ENCODE measurements around the gene PTPRD. TPM values are rescaled to one million over a fixed set of nuclear protein-coding genes. Genes with fewer than 3 reads are reported as not detected.

PTPRD gene
- total and polyA plus RNA-seq, 2 experiments from 2014 or later: 11.5 to 58.0 TPM

GRCh38 chr9:9791611-9792010 lies 821.2 kb downstream of the PTPRD start:
- no peaks in the 10 kb centered on the region for H3K36me3 Mint-ChIP-seq (ENCODE audit: low read depth)
- Histone ChIP-seq H2AFZ (no peak overlapping the region), H3K36me3 (ENCODE audit: insufficient read depth) (no peaks in the 10 kb centered on the region), H3K4me3 (no peak overlapping the region), H3K27ac (ENCODE audit: low read depth) (no peak overlapping the region), H3K4me1 (ENCODE audit: insufficient read depth) (no peaks in the 10 kb centered on the region), H3F3A (replicated peaks; ENCODE audit: low read depth) (no peaks in the 10 kb centered on the region), H3K4me2 (no peak overlapping the region), H3K79me2 (replicated peaks; ENCODE audit: insufficient read depth) (no peaks in the 10 kb centered on the region), H4K20me1 (replicated peaks; ENCODE audit: insufficient read depth) (no peaks in the 10 kb centered on the region), H3K27me3 (ENCODE audit: insufficient read depth) (no peaks in the 10 kb centered on the region), H3K9me2 (ENCODE audit: insufficient read depth) (no peaks in the 10 kb centered on the region)
- DNase-seq (ENCODE audit: low spot score) (peak; percentile 23), ATAC-seq (no peak)
- H3K9me3 Mint-ChIP-seq: no peaks in the 10 kb centered on the region; the same call in 2 of the 3 replicates
- no peaks in the 10 kb centered on the region for H3K4me1 Mint-ChIP-seq
- H3K4me3 Mint-ChIP-seq: no peak overlapping the region
- H3K27me3 Mint-ChIP-seq (ENCODE audit: insufficient read depth, low read depth, poor library complexity): no peaks in the 10 kb centered on the region
- TF ChIP-seq, protein P1, sequence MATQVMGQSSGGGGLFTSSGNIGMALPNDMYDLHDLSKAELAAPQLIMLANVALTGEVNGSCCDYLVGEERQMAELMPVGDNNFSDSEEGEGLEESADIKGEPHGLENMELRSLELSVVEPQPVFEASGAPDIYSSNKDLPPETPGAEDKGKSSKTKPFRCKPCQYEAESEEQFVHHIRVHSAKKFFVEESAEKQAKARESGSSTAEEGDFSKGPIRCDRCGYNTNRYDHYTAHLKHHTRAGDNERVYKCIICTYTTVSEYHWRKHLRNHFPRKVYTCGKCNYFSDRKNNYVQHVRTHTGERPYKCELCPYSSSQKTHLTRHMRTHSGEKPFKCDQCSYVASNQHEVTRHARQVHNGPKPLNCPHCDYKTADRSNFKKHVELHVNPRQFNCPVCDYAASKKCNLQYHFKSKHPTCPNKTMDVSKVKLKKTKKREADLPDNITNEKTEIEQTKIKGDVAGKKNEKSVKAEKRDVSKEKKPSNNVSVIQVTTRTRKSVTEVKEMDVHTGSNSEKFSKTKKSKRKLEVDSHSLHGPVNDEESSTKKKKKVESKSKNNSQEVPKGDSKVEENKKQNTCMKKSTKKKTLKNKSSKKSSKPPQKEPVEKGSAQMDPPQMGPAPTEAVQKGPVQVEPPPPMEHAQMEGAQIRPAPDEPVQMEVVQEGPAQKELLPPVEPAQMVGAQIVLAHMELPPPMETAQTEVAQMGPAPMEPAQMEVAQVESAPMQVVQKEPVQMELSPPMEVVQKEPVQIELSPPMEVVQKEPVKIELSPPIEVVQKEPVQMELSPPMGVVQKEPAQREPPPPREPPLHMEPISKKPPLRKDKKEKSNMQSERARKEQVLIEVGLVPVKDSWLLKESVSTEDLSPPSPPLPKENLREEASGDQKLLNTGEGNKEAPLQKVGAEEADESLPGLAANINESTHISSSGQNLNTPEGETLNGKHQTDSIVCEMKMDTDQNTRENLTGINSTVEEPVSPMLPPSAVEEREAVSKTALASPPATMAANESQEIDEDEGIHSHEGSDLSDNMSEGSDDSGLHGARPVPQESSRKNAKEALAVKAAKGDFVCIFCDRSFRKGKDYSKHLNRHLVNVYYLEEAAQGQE (IDR thresholded peaks at IDR 0.05; ENCODE audit: unreplicated experiment): no peak
- peak in 1 of 2 experiments; percentile 51; a peak in 2 of 4 replicates for TF ChIP-seq CTCF (conservative IDR thresholded peaks at IDR 0.05; ENCODE audit: low read depth in 2 of 2)
- H3K27ac Mint-ChIP-seq: no peak overlapping the region

DNA sequence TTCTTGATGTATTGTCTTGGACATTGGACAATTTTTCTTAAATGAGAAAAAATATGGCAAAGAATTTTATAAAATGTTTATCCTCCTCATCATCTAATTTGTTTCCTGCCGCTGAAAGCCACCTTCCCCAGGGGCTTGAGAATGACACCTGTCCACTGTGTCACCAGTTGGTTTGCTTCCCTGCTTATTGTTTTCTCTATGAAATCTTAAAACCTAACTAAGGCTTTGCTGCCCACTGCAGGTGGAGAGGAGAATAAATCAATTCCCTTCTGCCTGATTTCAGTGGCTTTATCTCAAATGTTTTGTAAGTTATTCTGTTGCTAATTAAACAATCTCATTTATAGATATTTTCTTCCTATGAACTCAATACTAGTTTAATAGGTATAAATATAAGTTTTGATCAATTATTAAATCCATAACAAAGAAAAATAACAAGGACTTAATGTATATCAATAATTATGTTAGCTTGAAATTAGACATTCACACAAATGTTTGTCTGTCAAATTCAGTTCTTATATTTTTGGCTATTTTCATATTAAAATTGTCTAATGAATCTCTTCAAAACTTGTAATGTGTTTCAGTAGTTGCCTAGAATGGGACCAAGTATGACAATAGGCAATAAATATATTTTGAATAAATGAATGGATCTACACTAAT lies 822.5 kb downstream of the PTPRD start:
- Mint-ChIP-seq H3K9me3 (no peaks in the 10 kb centered on the region; the same call in 2 of the 3 replicates), H3K4me1 (no peaks in the 10 kb centered on the region), H3K4me3 (no peak overlapping the region), H3K36me3 (ENCODE audit: low read depth) (no peaks in the 10 kb centered on the region), H3K27ac (0 out of 2 replicates have a peak overlapping the region, but pooled peaks have one; percentile 9), H3K27me3 (ENCODE audit: insufficient read depth, low read depth, poor library complexity) (no peaks in the 10 kb centered on the region)
- Histone ChIP-seq H3K27ac (ENCODE audit: low read depth) (no peak overlapping the region), H3K4me2 (no peak overlapping the region), H3K9me2 (ENCODE audit: insufficient read depth) (no peaks in the 10 kb centered on the region), H3K4me3 (no peak overlapping the region), H3K4me1 (ENCODE audit: insufficient read depth) (no peaks in the 10 kb centered on the region), H3K36me3 (ENCODE audit: insufficient read depth) (no peaks in the 10 kb centered on the region), H2AFZ (no peak overlapping the region), H3F3A (replicated peaks; ENCODE audit: low read depth) (no peaks in the 10 kb centered on the region), H3K27me3 (ENCODE audit: insufficient read depth) (no peaks in the 10 kb centered on the region), H3K79me2 (replicated peaks; ENCODE audit: insufficient read depth) (no peaks in the 10 kb centered on the region), H4K20me1 (replicated peaks; ENCODE audit: insufficient read depth) (no peaks in the 10 kb centered on the region)
- ATAC-seq: no peak; the same call in 2 of the 3 replicates
- peak; percentile 74 for DNase-seq (ENCODE audit: low spot score)
- TF ChIP-seq CTCF (conservative IDR thresholded peaks at IDR 0.05; ENCODE audit: low read depth in 2 of 2): peak; percentile 81 to 95
- TF ChIP-seq, protein P1 (IDR thresholded peaks at IDR 0.05; ENCODE audit: unreplicated experiment): no peak
